K562 (cell line): Measurements from ENCODE around the gene NHLRC2. TPM values are rescaled to one million over a fixed set of nuclear protein-coding genes. Genes with fewer than 3 reads are reported as not detected.

Experiments used
- ATAC-seq: fragments of 200-7000 bp; cut with Tn5 transposase; 3 replicates; pipeline ENCODE4 v1.9.1; 2020; ENCODE audit warnings: moderate library complexity
- BruUV-seq: library from RNA; stranded (reverse); fragments of 400-500 nt; replicated peaks from 2 replicates; lab custom pipeline; 2021; lab: Mats Ljungman, UMichigan
- CTCF ChIA-PET: fragments of 300-600 bp; formaldehyde crosslinking; extraction: SDS; loops from one replicate; lab custom pipeline; 2021; ENCODE audit warnings: low intra/inter-chr PET ratio; lab: Yijun Ruan, JAX
- POLR2A ChIA-PET: fragments of 300-600, 350-650 bp; sonication (Branson Sonifier 250); formaldehyde crosslinking; extraction: SDS; loops from one replicate; lab custom pipeline; 2021; ENCODE audit warnings: antibody characterized with exemption, inconsistent platforms; lab: Yijun Ruan, JAX
- DNase-seq, 4 experiments: peaks; one replicate each; pipeline versions ENCODE4 v3.0.0 to v3.0.0-alpha.2; 2011 to 2018; ENCODE audit warnings: low spot score in 3 of 4, mixed read lengths in 3 of 4; ENCODE audit errors: extremely low read depth in 1 of 4
- FAIRE-seq: peaks from 2 replicates; lab custom pipeline; 2011; peaks lifted over from hg19 to GRCh38; lab: Jason Lieb, UNC
- H2AFZ ChIP-seq: 2 replicates; pipeline ENCODE4 v1.6.0; 2011; ENCODE audit warnings: low read depth, low read length, control low read depth, inconsistent platforms
- H3K27ac ChIP-seq: fragments of 200-600 bp; 3 replicates; pipeline ENCODE4 v1.8.0; 2011; ENCODE audit warnings: low read depth, mild to moderate bottlenecking, control low read depth, inconsistent platforms, low read length, moderate library complexity, mixed read lengths; ENCODE audit errors: extremely low read depth
- H3K27me3 ChIP-seq, 2 experiments: fragments of 300-600 bp in 1 of 2; 2 replicates in 1 of 2; 3 replicates in 1 of 2; pipeline versions ENCODE4 v1.6.0 to v1.8.0; 2011; ENCODE audit warnings: inconsistent platforms in 2 of 2, low read length in 2 of 2, mild to moderate bottlenecking in 1 of 2, mixed read lengths in 1 of 2, moderate library complexity in 1 of 2; ENCODE audit not compliant: control insufficient read depth in 2 of 2, insufficient read depth in 2 of 2
- H3K36me3 ChIP-seq: fragments of 300-600 bp; 3 replicates; pipeline ENCODE4 v1.8.0; 2011; ENCODE audit warnings: mild to moderate bottlenecking, low read length, inconsistent platforms; ENCODE audit not compliant: control insufficient read depth, insufficient read depth
- H3K4me1 ChIP-seq, 2 experiments: fragments of 200-600 bp in 1 of 2; replicated peaks in 1 of 2; 2 replicates in 1 of 2; 3 replicates in 1 of 2; pipeline versions ENCODE4 v1.5.1 to v1.8.0; 2011; ENCODE audit warnings: inconsistent platforms in 2 of 2, low read length in 2 of 2, mild to moderate bottlenecking in 1 of 2, mixed read lengths in 1 of 2, moderate library complexity in 1 of 2; ENCODE audit not compliant: control insufficient read depth in 2 of 2, insufficient read depth in 2 of 2
- H3K4me2 ChIP-seq: 2 replicates; pipeline ENCODE4 v1.6.1; 2011; ENCODE audit warnings: low read length, control low read depth, inconsistent platforms, mixed read lengths; ENCODE audit not compliant: insufficient read depth
- H3K4me3 ChIP-seq: fragments of 200-600 bp; sonication (generic), shearing (Covaris generic); 2 replicates; pipeline ENCODE4 v1.5.1; 2016; ENCODE audit warnings: control low read depth, inconsistent platforms
- H3K79me2 ChIP-seq: fragments of 200-600 bp; 3 replicates; pipeline ENCODE4 v1.8.0; 2011; ENCODE audit warnings: low read length, inconsistent platforms; ENCODE audit not compliant: control insufficient read depth, insufficient read depth
- H3K9ac ChIP-seq, 2 experiments: 2 replicates each; pipeline versions ENCODE4 v1.6.0 to v1.6.1; 2011; ENCODE audit warnings: low read depth in 2 of 2, low read length in 2 of 2, control low read depth in 1 of 2, inconsistent platforms in 1 of 2, mild to moderate bottlenecking in 1 of 2, mixed read lengths in 1 of 2; ENCODE audit not compliant: insufficient read depth in 1 of 2
- H3K9me1 ChIP-seq: one replicate; pipeline ENCODE4 v1.6.0; 2011; ENCODE audit warnings: inconsistent platforms, mild to moderate bottlenecking, low read length, moderate library complexity; ENCODE audit not compliant: control insufficient read depth, insufficient read depth
- H3K9me3 ChIP-seq: replicated peaks from 2 replicates; pipeline ENCODE4 v1.5.1; 2011; ENCODE audit warnings: low read depth, low read length, inconsistent platforms; ENCODE audit not compliant: control insufficient read depth, insufficient read depth
- H4K20me1 ChIP-seq: replicated peaks from 2 replicates; pipeline ENCODE4 v1.6.1; 2011; ENCODE audit warnings: low read length, inconsistent platforms, mixed read lengths; ENCODE audit not compliant: control insufficient read depth, insufficient read depth
- CEBPG ChIP-seq, 3 experiments: fragments of 200-800 bp in 1 of 3; sonication (Bioruptor generic) in 1 of 3; sonication (generic) in 1 of 3; formaldehyde crosslinking in 1 of 3; IDR thresholded peaks in 2 of 3; conservative IDR thresholded peaks in 1 of 3; 2 replicates each; pipeline versions ENCODE4 v1.6.1 to v1.8.0; 2016 to 2022; ENCODE audit warnings: missing compliant biosample characterization in 2 of 3, missing genetic modification characterization in 2 of 3, mild to moderate bottlenecking in 1 of 3, missing genetic modification reagents in 1 of 3
- CTCF ChIP-seq, 3 experiments: IDR thresholded peaks in 2 of 3; conservative IDR thresholded peaks in 1 of 3; 2 replicates each; pipeline ENCODE4 v1.5.1; 2011 to 2012; ENCODE audit warnings: low read length in 3 of 3, mild to moderate bottlenecking in 3 of 3, control low read depth in 2 of 3, improper control_type of control experiment in 1 of 3, inconsistent platforms in 1 of 3, low read depth in 1 of 3, mixed read lengths in 1 of 3, moderate library complexity in 1 of 3; ENCODE audit not compliant: insufficient read depth in 2 of 3
- KHSRP ChIP-seq: fragments of 450-650 bp; IDR thresholded peaks from 2 replicates; pipeline ENCODE4 v1.6.1; 2017
- MAFF ChIP-seq: IDR thresholded peaks from 2 replicates; pipeline ENCODE4 v1.6.1; 2012; ENCODE audit warnings: low read length, improper control_type of control experiment
- RAD21 ChIP-seq, 2 experiments: fragments of 250-450 bp in 1 of 2; fragments of 450-650 bp in 1 of 2; sonication (Bioruptor Pico) in 1 of 2; formaldehyde crosslinking in 1 of 2; IDR thresholded peaks in 1 of 2; conservative IDR thresholded peaks in 1 of 2; 2 replicates each; pipeline versions ENCODE4 v1.4.0 to v1.8.0; 2020 to 2022; ENCODE audit warnings: mild to moderate bottlenecking in 2 of 2, moderate library complexity in 1 of 2
- TRIM24 ChIP-seq, 2 experiments: fragments of 450-650 bp; IDR thresholded peaks; 2 replicates each; pipeline ENCODE4 v1.6.1; 2016
- WGBS: fragments of 100-300 bp; shearing (Covaris generic); methylation state at CpG from one replicate; pipeline ENCODE4 v1.1.6; 2016; ENCODE audit warnings: low coverage, mixed read lengths; ENCODE audit not compliant: insufficient coverage; ENCODE audit errors: missing lambda C conversion rate; 5-methylcytosine and 5-hydroxymethylcytosine counted together
- in situ Hi-C: fragments of 300-500 bp; cut with MboI; formaldehyde crosslinking; loops from 4 replicates; pipeline ENCODE4 v1.15.0; 2018; ENCODE audit warnings: inconsistent platforms, mixed read lengths
- intact Hi-C: fragments of 100-400 bp; cut with micrococcal nuclease; formaldehyde crosslinking; loops from 2 replicates; pipeline ENCODE4 v1.14.2; 2022
- polyA plus RNA-seq, 8 experiments: library from polyadenylated mRNA; depleted of rRNA in 4 of 8; stranded (reverse) in 5 of 8; unstranded in 3 of 8; fragments of >200 nt; fragmentation: Nextera tagmentation in 2 of 8; fragmentation: Illumina TruSeq in 1 of 8; extraction: Ambion mirVana in 2 of 8; extraction: Trizol in 1 of 8; gene quantifications; 2 replicates each; pipeline versions ENCODE4 v1.2.1 to v1.2.3, GENCODE V29; 2011 to 2014; ENCODE audit warnings: inconsistent platforms in 1 of 8, missing spikeins in 1 of 8
- total RNA-seq, 7 experiments: library from RNA; depleted of rRNA in 6 of 7; stranded (reverse); fragments of >200 nt in 6 of 7; fragmentation: Illumina TruSeq in 2 of 7; extraction: Trizol in 2 of 7; gene quantifications; 2 replicates each; pipeline versions ENCODE4 v1.2.1 to v1.2.3, GENCODE V29; 2011 to 2021; ENCODE audit warnings: low replicate concordance in 1 of 7

NHLRC2 gene
- total and polyA plus RNA-seq, 9 of the 15 experiments (the other 6 are each of a cell fraction or from before 2014, with no cell fraction given), result 1.5 to 22.4 (median 10.3) TPM

- Histone ChIP-seq H2AFZ (peak overlapping the region; percentile 72), H3K4me3 (no peak overlapping the region), H3K27ac (no peak overlapping the region), H3K36me3 (no peaks in the 10 kb centered on the region), H3K9me3 (no peaks in the 10 kb centered on the region), H3K9ac (no peak overlapping the region), H3K4me1 (no peaks in the 10 kb centered on the region; a peak in 1 of 5 replicates), H3K79me2 (no peaks in the 10 kb centered on the region), H3K27me3 (no peaks in the 10 kb centered on the region), H3K4me2 (no peak overlapping the region)
- DNase-seq (peak in 2 of 4 experiments; percentile 8 to 9), FAIRE-seq (no peak)
- in situ Hi-C loops, result no loop called here
- ChIA-PET CTCF (interaction anchor here (1.3 kb wide), 1 partner anchor 150 kb away, joined by 4 read pairs; no protein-coding TSS in a partner anchor), POLR2A (no interaction called here)
- intact Hi-C loops, result no loop called here
- BruUV-seq, result no TSS peak
- TF ChIP-seq CTCF (IDR thresholded peaks at IDR 0.05 in 2 of 3, conservative IDR thresholded peaks at IDR 0.05 in 1 of 3; ENCODE audit: insufficient read depth in 2 of 3, low read depth in 1 of 3, low read length in 3 of 3) (peak; percentile 28 to 30 (median 30); a peak in 2 of 6 replicates), MAFF (no peak), RAD21 (CRISPR knock-in tag; conservative IDR thresholded peaks at IDR 0.05 in 1 of 2, IDR thresholded peaks at IDR 0.05 in 1 of 2) (0 out of 4 replicates have a peak, but pooled peaks of 1 of the 2 experiments have one; percentile 31), KHSRP (no peak), CEBPG (CRISPR knock-in tag; IDR thresholded peaks at IDR 0.05) (peak; percentile 67; the same call in 1 of the 2 replicates), CEBPG (tag; conservative IDR thresholded peaks at IDR 0.05 in 1 of 2, IDR thresholded peaks at IDR 0.05 in 1 of 2) (no peak), TRIM24 (IDR thresholded peaks at IDR 0.05) (peak in 1 of 2 experiments; percentile 14; a peak in 1 of 4 replicates)
- TF ChIP-seq, all 486 proteins: peak for 4
- WGBS, result 10% methylated on average over 2 of the region's 2 CpGs
- ATAC-seq, result peak; percentile 81
- Histone ChIP-seq H4K20me1 (no peaks in the 10 kb centered on the region), H3K9me1 (no peaks in the 10 kb centered on the region)
Observed at GRCh38 chr10:113953505-113954272, 99.2 kb downstream of the NHLRC2 start.
